Keratinocyte (primary cell): ENCODE results near the gene VSIG4. TPM values are rescaled to one million over a fixed set of nuclear protein-coding genes. Genes with fewer than 3 reads are reported as not detected.

Experiments used
- DNase-seq: peaks from one replicate; pipeline ENCODE4 v3.0.0-alpha.2; 2011; ENCODE audit warnings: low read depth, missing footprints, low spot score
- FAIRE-seq: peaks from 2 replicates; lab custom pipeline; 2011; peaks lifted over from hg19 to GRCh38; lab: Jason Lieb, UNC
- H2AFZ ChIP-seq: 2 replicates; pipeline ENCODE4 v1.6.0; 2012; ENCODE audit warnings: low read length, control low read depth, inconsistent platforms; ENCODE audit not compliant: control insufficient read depth
- H3K27ac ChIP-seq: 2 replicates; pipeline ENCODE4 v1.5.1; 2011; ENCODE audit warnings: low read length; ENCODE audit not compliant: control insufficient read depth, insufficient read depth
- H3K27me3 ChIP-seq: 3 replicates; pipeline ENCODE4 v1.6.0; 2011; ENCODE audit warnings: low read length; ENCODE audit not compliant: control insufficient read depth, insufficient read depth; ENCODE audit errors: extremely low read depth
- H3K36me3 ChIP-seq, 2 experiments: 2 replicates in 1 of 2; 3 replicates in 1 of 2; pipeline ENCODE4 v1.5.1; 2011; ENCODE audit warnings: low read length in 2 of 2, mild to moderate bottlenecking in 1 of 2; ENCODE audit not compliant: control insufficient read depth in 2 of 2, insufficient read depth in 2 of 2; ENCODE audit errors: extremely low read depth in 1 of 2
- H3K4me1 ChIP-seq: 3 replicates; pipeline ENCODE4 v1.5.1; 2011; ENCODE audit warnings: low read length; ENCODE audit not compliant: control insufficient read depth, insufficient read depth; ENCODE audit errors: extremely low read depth
- H3K4me2 ChIP-seq: 3 replicates; pipeline ENCODE4 v1.6.0; 2011; ENCODE audit warnings: low read depth, low read length; ENCODE audit not compliant: control insufficient read depth, insufficient read depth; ENCODE audit errors: extremely low read depth
- H3K4me3 ChIP-seq, 3 experiments: fragments of 200-600 bp in 1 of 3; sonication (generic) in 1 of 3; 2 replicates in 2 of 3; 3 replicates in 1 of 3; pipeline ENCODE4 v1.5.1; 2011 to 2016; ENCODE audit warnings: low read length in 3 of 3, mild to moderate bottlenecking in 3 of 3, control low read depth in 2 of 3, inconsistent platforms in 1 of 3, low read depth in 1 of 3, mixed read lengths in 1 of 3, mixed run types in 1 of 3, moderate library complexity in 1 of 3; ENCODE audit not compliant: control insufficient read depth in 2 of 3, insufficient read depth in 2 of 3; ENCODE audit errors: extremely low read depth in 1 of 3
- H3K79me2 ChIP-seq: 2 replicates; pipeline ENCODE4 v1.6.0; 2012; ENCODE audit warnings: low read length; ENCODE audit not compliant: control insufficient read depth, insufficient read depth
- H3K9ac ChIP-seq: 3 replicates; pipeline ENCODE4 v1.6.0; 2011; ENCODE audit warnings: low read length; ENCODE audit not compliant: control insufficient read depth, insufficient read depth; ENCODE audit errors: extremely low read depth
- H3K9me1 ChIP-seq: 3 replicates; pipeline ENCODE4 v1.6.0; 2011; ENCODE audit warnings: low read length; ENCODE audit not compliant: control insufficient read depth, insufficient read depth; ENCODE audit errors: extremely low read depth
- H3K9me3 ChIP-seq: 2 replicates; pipeline ENCODE4 v1.5.1; 2012; ENCODE audit warnings: low read depth, low read length; ENCODE audit not compliant: control insufficient read depth
- H4K20me1 ChIP-seq: 3 replicates; pipeline ENCODE4 v1.6.0; 2011; ENCODE audit warnings: low read length; ENCODE audit not compliant: control insufficient read depth, insufficient read depth; ENCODE audit errors: extremely low read depth
- EZH2 ChIP-seq: IDR thresholded peaks from one replicate; pipeline ENCODE4 v1.6.1; 2012; ENCODE audit warnings: inconsistent platforms, mild to moderate bottlenecking, low read length, moderate library complexity
- dilution Hi-C: fragments of 300-500 bp; cut with MboI; formaldehyde crosslinking; loops from one replicate; pipeline ENCODE4 v1.7.0; 2020; ENCODE audit warnings: low sequenced_read_pairs; ENCODE audit not compliant: extremely low pct_ligation_motif_present
- polyA plus RNA-seq, 5 experiments: library from polyadenylated mRNA; depleted of rRNA in 3 of 5; stranded (reverse) in 3 of 5; stranded (forward) in 1 of 5; unstranded in 1 of 5; fragments of >200 nt; gene quantifications; 1 replicate in 1 of 5; 2 replicates in 3 of 5; 3 replicates in 1 of 5; pipeline versions ENCODE4 v1.2.1 to v1.2.3, GENCODE V29; 2011 to 2012; ENCODE audit warnings: missing spikeins in 2 of 5, low read depth in 1 of 5, low replicate concordance in 1 of 5
- TF ChIP-seq, protein P1 (sequence below), 3 experiments: IDR thresholded peaks in 1 of 3; conservative IDR thresholded peaks in 1 of 3; optimal IDR thresholded peaks in 1 of 3; 2 replicates in 2 of 3; 3 replicates in 1 of 3; pipeline versions ENCODE3 to v1.5.1; 2011; ENCODE audit warnings: low read length in 3 of 3, mild to moderate bottlenecking in 3 of 3, moderate library complexity in 2 of 3, control low read depth in 1 of 3, inconsistent platforms in 1 of 3; ENCODE audit not compliant: insufficient read depth in 2 of 3; ENCODE audit errors: extremely low read depth in 1 of 3

VSIG4 gene
- polyA plus RNA-seq, 1 donor (not counting 4 experiments of a cell fraction or from before 2014, with no cell fraction given) = not detected

DNA sequence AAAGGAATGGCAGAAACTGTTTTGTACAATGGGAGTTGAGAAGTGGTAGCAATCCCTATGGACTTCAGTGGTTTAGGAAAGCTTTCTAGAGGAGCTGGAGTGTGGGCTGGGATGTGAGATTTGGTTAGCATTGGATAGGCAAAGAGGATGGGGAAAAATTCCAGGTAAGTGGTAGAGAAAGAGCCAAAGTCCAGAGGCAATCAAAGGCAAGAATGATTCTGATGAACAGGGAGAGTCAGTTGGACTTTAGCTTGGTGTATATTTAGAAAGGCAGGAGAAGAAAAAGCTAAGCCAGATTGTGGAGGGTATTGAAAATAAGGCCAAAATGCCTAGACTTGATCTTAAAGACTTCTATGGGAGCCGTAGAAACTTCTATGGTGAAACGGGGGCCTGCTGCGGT lies 3.7 kb upstream of the VSIG4 start:
- no peaks in the 10 kb centered on the region for H3K79me2 ChIP-seq
- H3K27me3 ChIP-seq = no peaks in the 10 kb centered on the region
- H3K27ac ChIP-seq = no peak overlapping the region
- H2AFZ ChIP-seq = no peak overlapping the region
- H3K4me1 ChIP-seq = no peaks in the 10 kb centered on the region
- TF ChIP-seq EZH2 = no peak
- TF ChIP-seq, protein P1, sequence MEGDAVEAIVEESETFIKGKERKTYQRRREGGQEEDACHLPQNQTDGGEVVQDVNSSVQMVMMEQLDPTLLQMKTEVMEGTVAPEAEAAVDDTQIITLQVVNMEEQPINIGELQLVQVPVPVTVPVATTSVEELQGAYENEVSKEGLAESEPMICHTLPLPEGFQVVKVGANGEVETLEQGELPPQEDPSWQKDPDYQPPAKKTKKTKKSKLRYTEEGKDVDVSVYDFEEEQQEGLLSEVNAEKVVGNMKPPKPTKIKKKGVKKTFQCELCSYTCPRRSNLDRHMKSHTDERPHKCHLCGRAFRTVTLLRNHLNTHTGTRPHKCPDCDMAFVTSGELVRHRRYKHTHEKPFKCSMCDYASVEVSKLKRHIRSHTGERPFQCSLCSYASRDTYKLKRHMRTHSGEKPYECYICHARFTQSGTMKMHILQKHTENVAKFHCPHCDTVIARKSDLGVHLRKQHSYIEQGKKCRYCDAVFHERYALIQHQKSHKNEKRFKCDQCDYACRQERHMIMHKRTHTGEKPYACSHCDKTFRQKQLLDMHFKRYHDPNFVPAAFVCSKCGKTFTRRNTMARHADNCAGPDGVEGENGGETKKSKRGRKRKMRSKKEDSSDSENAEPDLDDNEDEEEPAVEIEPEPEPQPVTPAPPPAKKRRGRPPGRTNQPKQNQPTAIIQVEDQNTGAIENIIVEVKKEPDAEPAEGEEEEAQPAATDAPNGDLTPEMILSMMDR (optimal IDR thresholded peaks at IDR 0.05 in 1 of 3, IDR thresholded peaks at IDR 0.05 in 1 of 3, conservative IDR thresholded peaks at IDR 0.05 in 1 of 3; ENCODE audit: extremely low read depth in 1 of 3, insufficient read depth in 2 of 3, low read length in 3 of 3) = no peak
- H3K36me3 ChIP-seq = no peaks in the 10 kb centered on the region
- H4K20me1 ChIP-seq = no peaks in the 10 kb centered on the region
- H3K9me1 ChIP-seq = no peaks in the 10 kb centered on the region
- DNase-seq = no peak
- dilution Hi-C loops = no loop called here
- H3K4me3 ChIP-seq = no peak overlapping the region
- no peaks in the 10 kb centered on the region for H3K9me3 ChIP-seq
- H3K4me2 ChIP-seq = no peak overlapping the region
- no peak overlapping the region for H3K9ac ChIP-seq
- no peak for FAIRE-seq

DNA sequence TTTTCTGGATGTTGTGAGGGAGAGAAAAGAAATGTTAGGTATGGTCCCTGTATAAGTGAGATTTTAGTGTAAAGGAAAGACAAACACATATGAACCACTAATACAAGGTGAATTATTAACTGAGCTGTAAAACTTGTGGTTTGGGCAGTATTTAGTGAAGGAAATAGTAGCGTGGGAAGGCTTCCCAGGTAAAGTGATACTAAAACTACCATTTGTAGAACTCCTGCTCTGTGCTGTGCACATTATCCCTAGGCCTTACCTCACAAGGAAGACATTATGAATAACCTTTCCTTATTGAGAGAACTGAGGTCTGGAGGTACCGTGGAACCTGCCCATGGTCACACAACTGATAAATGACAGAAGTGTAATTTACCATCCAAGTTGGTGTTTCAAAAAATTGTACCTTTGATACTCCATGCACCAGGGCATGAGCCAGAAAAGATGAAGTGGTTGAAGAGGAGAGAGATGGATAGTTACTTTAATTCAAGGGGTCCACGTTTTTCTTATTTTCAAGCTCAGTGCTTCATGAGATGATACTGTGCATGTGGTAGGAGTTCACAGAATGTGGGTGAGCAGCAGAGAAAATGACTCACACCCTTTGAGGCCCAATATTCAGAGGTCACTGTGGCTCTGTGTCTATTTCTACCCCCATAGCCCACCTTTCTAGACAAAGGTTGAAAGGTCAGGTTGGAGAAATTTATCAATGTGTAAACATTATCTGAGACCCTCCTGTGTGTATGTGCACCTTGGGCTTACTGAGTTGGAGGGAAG lies 2.6 kb upstream of the VSIG4 start:
- FAIRE-seq (no peak), DNase-seq (no peak)

More for the DNA sequence above, 2.6 kb upstream of the VSIG4 start:
- Histone ChIP-seq H3K9ac (no peak overlapping the region), H3K79me2 (no peaks in the 10 kb centered on the region), H3K4me3 (no peak overlapping the region), H2AFZ (no peak overlapping the region), H3K9me1 (no peaks in the 10 kb centered on the region), H3K4me1 (no peaks in the 10 kb centered on the region), H3K4me2 (no peak overlapping the region), H3K36me3 (no peaks in the 10 kb centered on the region), H3K27ac (no peak overlapping the region), H3K27me3 (no peaks in the 10 kb centered on the region), H3K9me3 (no peaks in the 10 kb centered on the region), H4K20me1 (no peaks in the 10 kb centered on the region)
- TF ChIP-seq EZH2 = no peak
- TF ChIP-seq, protein P1 (optimal IDR thresholded peaks at IDR 0.05 in 1 of 3, IDR thresholded peaks at IDR 0.05 in 1 of 3, conservative IDR thresholded peaks at IDR 0.05 in 1 of 3; ENCODE audit: extremely low read depth in 1 of 3, insufficient read depth in 2 of 3, low read length in 3 of 3) = no peak
- dilution Hi-C loops = no loop called here
